ENCODE measurements around the gene TTYH3. TPM values are rescaled to one million over a fixed set of nuclear protein-coding genes. Genes with fewer than 3 reads are reported as not detected.
"Not testable (repeated sequence)": the region's sequence is repeated elsewhere in the genome, so short reads cannot be mapped to it uniquely, and the experiment has no call there.

The TTYH3 gene
- total RNA-seq, 1 donor from 2014 or later: 25.4 TPM

DNA sequence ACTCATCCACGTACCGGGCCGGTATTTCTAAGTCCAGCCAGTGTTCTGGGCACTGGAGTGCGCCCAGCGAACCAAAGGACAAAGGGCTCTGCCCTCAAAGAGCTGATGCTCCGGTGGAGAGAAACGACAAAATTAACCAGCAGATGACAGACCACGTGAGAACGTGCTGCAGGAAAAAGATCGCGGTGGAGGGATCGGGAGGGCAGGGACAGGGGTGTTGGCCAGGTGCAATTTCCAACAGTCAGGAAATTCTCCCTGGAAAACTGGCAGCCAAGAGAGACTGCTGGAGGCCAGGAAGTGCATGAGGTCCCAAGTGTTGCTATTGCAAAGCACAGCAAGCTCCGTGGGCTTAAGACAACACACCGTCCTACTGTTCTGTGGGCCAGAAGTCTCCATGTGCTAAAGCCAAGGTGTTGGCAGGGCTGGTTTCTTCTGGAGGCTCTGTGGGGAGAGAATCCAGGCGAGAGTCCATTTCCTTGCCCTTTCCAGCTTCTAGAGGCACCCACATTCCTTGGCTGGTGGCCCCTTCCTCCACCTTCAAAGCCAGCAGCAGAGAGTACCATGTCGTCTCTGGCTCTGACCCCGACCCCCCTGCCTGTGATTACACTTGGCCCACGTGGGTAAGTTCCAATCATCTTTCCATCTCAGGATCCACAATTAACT lies 34.9 kb downstream of the TTYH3 start:
- TF ChIP-seq, protein P1, sequence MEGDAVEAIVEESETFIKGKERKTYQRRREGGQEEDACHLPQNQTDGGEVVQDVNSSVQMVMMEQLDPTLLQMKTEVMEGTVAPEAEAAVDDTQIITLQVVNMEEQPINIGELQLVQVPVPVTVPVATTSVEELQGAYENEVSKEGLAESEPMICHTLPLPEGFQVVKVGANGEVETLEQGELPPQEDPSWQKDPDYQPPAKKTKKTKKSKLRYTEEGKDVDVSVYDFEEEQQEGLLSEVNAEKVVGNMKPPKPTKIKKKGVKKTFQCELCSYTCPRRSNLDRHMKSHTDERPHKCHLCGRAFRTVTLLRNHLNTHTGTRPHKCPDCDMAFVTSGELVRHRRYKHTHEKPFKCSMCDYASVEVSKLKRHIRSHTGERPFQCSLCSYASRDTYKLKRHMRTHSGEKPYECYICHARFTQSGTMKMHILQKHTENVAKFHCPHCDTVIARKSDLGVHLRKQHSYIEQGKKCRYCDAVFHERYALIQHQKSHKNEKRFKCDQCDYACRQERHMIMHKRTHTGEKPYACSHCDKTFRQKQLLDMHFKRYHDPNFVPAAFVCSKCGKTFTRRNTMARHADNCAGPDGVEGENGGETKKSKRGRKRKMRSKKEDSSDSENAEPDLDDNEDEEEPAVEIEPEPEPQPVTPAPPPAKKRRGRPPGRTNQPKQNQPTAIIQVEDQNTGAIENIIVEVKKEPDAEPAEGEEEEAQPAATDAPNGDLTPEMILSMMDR (IDR thresholded peaks at IDR 0.05): no peak
- CTCF ChIA-PET: no interaction called here
- Mint-ChIP-seq H3K4me1 (peaks cover 7% of the 10 kb centered on the region), H3K36me3 (ENCODE audit: low read depth) (peaks cover 6% of the 10 kb centered on the region), H3K27ac (no peak overlapping the region), H3K9me3 (no peaks in the 10 kb centered on the region), H3K27me3 (peaks cover 11% of the 10 kb centered on the region), H3K4me3 (no peak overlapping the region)
- POLR2A ChIA-PET: interaction anchor here (1.6 to 1.8 kb wide), 2 partner anchors 43 to 156 kb away, joined by 4 to 5 read pairs; no protein-coding TSS in a partner anchor
- ATAC-seq (ENCODE audit: low read depth) (no peak), DNase-seq (no peak)
- intact Hi-C loops (cut with micrococcal nuclease): no loop called here

DNA sequence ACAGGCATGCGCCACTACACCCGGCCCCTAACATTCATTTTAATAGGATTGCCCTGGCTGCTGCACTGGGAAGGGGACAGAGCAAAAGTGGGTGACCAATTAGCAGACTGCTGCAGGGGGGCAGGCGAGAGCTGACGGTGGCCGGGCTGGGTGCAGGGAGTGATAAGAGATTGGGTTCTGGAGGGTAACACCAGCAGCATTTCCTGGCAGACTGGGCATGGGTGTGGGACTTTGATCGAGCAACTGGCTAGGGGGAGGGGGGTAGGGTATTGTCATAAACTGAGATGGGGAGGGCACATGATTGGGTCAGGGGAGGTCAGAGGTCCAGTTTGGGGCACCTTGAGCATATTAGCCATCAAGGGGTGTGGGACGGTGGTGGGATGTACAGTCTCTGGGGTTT lies 36.1 kb downstream of the TTYH3 start:
- no peak overlapping the region for H3K27ac Mint-ChIP-seq
- no peak overlapping the region for H3K4me3 Mint-ChIP-seq
- CTCF ChIA-PET: interaction anchor here (1.0 kb wide), 1 partner anchor 42 kb away, joined by 3 read pairs; no protein-coding TSS in a partner anchor
- no peaks in the 10 kb centered on the region for H3K9me3 Mint-ChIP-seq
- intact Hi-C loops (cut with micrococcal nuclease): no loop called here
- H3K36me3 Mint-ChIP-seq (ENCODE audit: low read depth): no peaks in the 10 kb centered on the region
- TF ChIP-seq, protein P1 (IDR thresholded peaks at IDR 0.05): no peak
- POLR2A ChIA-PET: interaction anchor here (0.7 kb wide), 1 partner anchor 100 kb away, joined by 5 read pairs; no protein-coding TSS in a partner anchor
- H3K4me1 Mint-ChIP-seq: peaks cover 7% of the 10 kb centered on the region
- ATAC-seq (ENCODE audit: low read depth): no peak
- peaks cover 11% of the 10 kb centered on the region for H3K27me3 Mint-ChIP-seq
- no peak for DNase-seq

DNA sequence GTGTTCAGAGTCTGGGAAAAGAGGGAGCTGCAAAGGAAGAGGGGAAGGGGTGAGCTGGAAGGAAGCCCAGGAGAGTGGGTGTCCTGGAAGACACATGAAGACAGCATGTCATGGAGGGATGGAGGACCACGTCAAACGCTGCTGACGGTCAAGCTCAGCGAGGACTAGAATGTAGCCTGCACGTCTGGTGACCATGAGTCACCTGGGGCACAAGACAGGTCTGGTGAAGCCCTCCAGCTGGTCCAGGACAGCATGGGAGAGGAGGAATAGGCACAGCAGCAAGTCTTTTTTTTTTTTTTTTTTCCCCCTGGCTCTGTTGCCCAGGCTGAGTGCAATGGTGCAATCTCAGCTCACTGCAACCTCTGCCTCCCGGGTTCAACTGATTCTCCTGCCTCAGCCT lies 36.6 kb downstream of the TTYH3 start:
- no peaks in the 10 kb centered on the region for H3K36me3 Mint-ChIP-seq (ENCODE audit: low read depth)
- intact Hi-C loops (cut with micrococcal nuclease): no loop called here
- ChIA-PET POLR2A (interaction anchor here (0.7 to 1.5 kb wide), 2 partner anchors 41 to 101 kb away, joined by 5 to 8 read pairs; no protein-coding TSS in a partner anchor), CTCF (interaction anchor here (1.0 kb wide), 1 partner anchor 42 kb away, joined by 3 read pairs; no protein-coding TSS in a partner anchor)
- TF ChIP-seq, protein P1 (IDR thresholded peaks at IDR 0.05): no peak
- H3K27me3 Mint-ChIP-seq: peaks cover 11% of the 10 kb centered on the region
- no peak overlapping the region for H3K4me3 Mint-ChIP-seq
- peaks cover 7% of the 10 kb centered on the region for H3K4me1 Mint-ChIP-seq
- no peak for DNase-seq
- ATAC-seq (ENCODE audit: low read depth): no peak
- no peak overlapping the region for H3K27ac Mint-ChIP-seq
- no peaks in the 10 kb centered on the region for H3K9me3 Mint-ChIP-seq

GRCh38 chr7:2670171-2670570 lies 38.4 kb downstream of the TTYH3 start:
- ChIA-PET POLR2A (interaction anchor here (0.6 to 1.7 kb wide), 5 partner anchors 25 to 40 kb away, joined by 3 to 21 read pairs (median 5); no protein-coding TSS in a partner anchor), CTCF (interaction anchor here (0.7 to 5.7 kb wide), 18 partner anchors 10 to 485 kb away, joined by 3 to 66 read pairs (median 5); no protein-coding TSS in a partner anchor)
- Mint-ChIP-seq H3K4me3 (no peak overlapping the region), H3K36me3 (ENCODE audit: low read depth) (no peaks in the 10 kb centered on the region), H3K27me3 (peaks cover 11% of the 10 kb centered on the region), H3K9me3 (no peaks in the 10 kb centered on the region), H3K27ac (no peak overlapping the region), H3K4me1 (peaks cover 7% of the 10 kb centered on the region)
- intact Hi-C loops (cut with micrococcal nuclease): loop anchor here (2.0 kb wide), 1 partner anchor 61 kb away; no protein-coding TSS in a partner anchor
- ATAC-seq (ENCODE audit: low read depth) (no peak), DNase-seq (no peak)
- TF ChIP-seq, protein P1 (IDR thresholded peaks at IDR 0.05): no peak

- intact Hi-C loops (cut with micrococcal nuclease): loop anchor here (1.0 to 2.0 kb wide), 3 partner anchors 38 to 62 kb away; no protein-coding TSS in a partner anchor
- no peak overlapping the region for H3K27ac Mint-ChIP-seq
- POLR2A ChIA-PET: interaction anchor here (0.6 to 1.7 kb wide), 6 partner anchors 24 to 39 kb away, joined by 3 to 21 read pairs (median 4); no protein-coding TSS in a partner anchor
- H3K36me3 Mint-ChIP-seq (ENCODE audit: low read depth): no peaks in the 10 kb centered on the region
- ATAC-seq (ENCODE audit: low read depth): peak; percentile 87
- TF ChIP-seq, protein P1 (IDR thresholded peaks at IDR 0.05): peak; percentile 64
- H3K9me3 Mint-ChIP-seq: no peaks in the 10 kb centered on the region
- DNase-seq: peak; percentile 65
- CTCF ChIA-PET: interaction anchor here (0.7 to 5.7 kb wide), 19 partner anchors 10 to 484 kb away, joined by 3 to 66 read pairs (median 5); partner anchors contain the start of gene GRIFIN
- no peak overlapping the region for H3K4me3 Mint-ChIP-seq
- H3K27me3 Mint-ChIP-seq: peaks cover 11% of the 10 kb centered on the region
- H3K4me1 Mint-ChIP-seq: peaks cover 7% of the 10 kb centered on the region
Observed at GRCh38 chr7:2670720-2671391, 39.1 kb downstream of the TTYH3 start.

- ChIA-PET CTCF (interaction anchor here (5.7 kb wide), 1 partner anchor 36 kb away, joined by 66 read pairs; no protein-coding TSS in a partner anchor), POLR2A (interaction anchor here (1.1 kb wide), 1 partner anchor 26 kb away, joined by 3 read pairs; no protein-coding TSS in a partner anchor)
- ATAC-seq (ENCODE audit: low read depth); H3K27ac Mint-ChIP-seq; intact Hi-C loops (cut with micrococcal nuclease); H3K36me3 Mint-ChIP-seq (ENCODE audit: low read depth); H3K9me3 Mint-ChIP-seq; H3K27me3 Mint-ChIP-seq; DNase-seq; H3K4me3 Mint-ChIP-seq; H3K4me1 Mint-ChIP-seq: not testable (repeated sequence)
Observed at GRCh38 chr7:2673214-2673613, 41.4 kb downstream of the TTYH3 start.

Measured in activated B cell treated with CpG ODN at 0.5 μM for 24 hours (primary cell).